HG03442 (cell line): ENCODE results near the gene VCAN.

Experiments
- ATAC-seq: cut with Tn5 transposase; IDR thresholded peaks from one replicate; pipeline ENCODE4 v1.9.1; 2021; ENCODE audit warnings: mild to moderate bottlenecking, moderate library complexity; ENCODE audit not compliant: unreplicated experiment

The VCAN gene

GRCh38 chr5:83562791-83563557 is 91.4 kb downstream of the VCAN start:
- ATAC-seq: no peak

- no peak for ATAC-seq
Observed at GRCh38 chr5:83563631-83564030, 92.1 kb downstream of the VCAN start.

GRCh38 chr5:83564069-83564749 is 92.7 kb downstream of the VCAN start:
- peak; percentile 72 for ATAC-seq

- no peak for ATAC-seq
Observed at GRCh38 chr5:83567741-83568140, 96.2 kb downstream of the VCAN start.

GRCh38 chr5:83568186-83568585 is 96.6 kb downstream of the VCAN start:
- ATAC-seq: no peak

- no peak for ATAC-seq
Observed at GRCh38 chr5:83570916-83571315, 99.4 kb downstream of the VCAN start.

GRCh38 chr5:83572271-83572670 is 100.7 kb downstream of the VCAN start:
- no peak for ATAC-seq

GRCh38 chr5:83576341-83576740 is 104.8 kb downstream of the VCAN start:
- ATAC-seq: no peak

- ATAC-seq: no peak
Observed at GRCh38 chr5:83577036-83577636, 105.6 kb downstream of the VCAN start.

GRCh38 chr5:83583859-83584258 is 112.3 kb downstream of the VCAN start:
- no peak for ATAC-seq

- ATAC-seq: no peak
Observed at GRCh38 chr5:83586874-83587776, 115.6 kb downstream of the VCAN start.

GRCh38 chr5:83589786-83590185 is 118.2 kb downstream of the VCAN start:
- ATAC-seq: no peak

GRCh38 chr5:83590966-83591365 is 119.4 kb downstream of the VCAN start:
- ATAC-seq: no peak

- no peak for ATAC-seq
Observed at GRCh38 chr5:83595217-83595616, 123.7 kb downstream of the VCAN start.

- peak; percentile 50 for ATAC-seq
Observed at GRCh38 chr5:83608122-83608521, 136.6 kb downstream of the VCAN start.

- ATAC-seq: no peak
Observed at GRCh38 chr5:83614841-83615240, 143.3 kb downstream of the VCAN start.

GRCh38 chr5:83628360-83628759 is 156.8 kb downstream of the VCAN start:
- ATAC-seq: no peak
